Spleen (tissue), 7 donors: ENCODE measurements around the gene LCOR.

Source experiments
- POLR2A ChIP-seq, 3 donors: fragments of 450-650 bp; IDR thresholded peaks; one replicate each; pipeline ENCODE4 v1.5.1; 2017; ENCODE audit warnings: antibody characterized with exemption in 3 of 3, mild to moderate bottlenecking in 1 of 3
- TF ChIP-seq, protein P1 (sequence below), 11 experiments: fragments of 200-600 bp in 7 of 11; fragments of 450-650 bp in 4 of 11; sonication (generic) in 4 of 11; IDR thresholded peaks in 8 of 11; conservative IDR thresholded peaks in 3 of 11; 1 replicate in 7 of 11; 2 replicates in 4 of 11; pipeline versions ENCODE4 v1.4.0 to v1.8.0; 2016 to 2021; ENCODE audit warnings: antibody characterized with exemption in 11 of 11, inconsistent platforms in 4 of 11, mild to moderate bottlenecking in 1 of 11
- donor health status: DM: no; HTN: no; CAD: no; lungs with moderate emphysema.
- donor health status: DM: no; HTN: no; CAD: no.
- donor health status: DM: no; HTN: no; CAD: no.

DNA sequence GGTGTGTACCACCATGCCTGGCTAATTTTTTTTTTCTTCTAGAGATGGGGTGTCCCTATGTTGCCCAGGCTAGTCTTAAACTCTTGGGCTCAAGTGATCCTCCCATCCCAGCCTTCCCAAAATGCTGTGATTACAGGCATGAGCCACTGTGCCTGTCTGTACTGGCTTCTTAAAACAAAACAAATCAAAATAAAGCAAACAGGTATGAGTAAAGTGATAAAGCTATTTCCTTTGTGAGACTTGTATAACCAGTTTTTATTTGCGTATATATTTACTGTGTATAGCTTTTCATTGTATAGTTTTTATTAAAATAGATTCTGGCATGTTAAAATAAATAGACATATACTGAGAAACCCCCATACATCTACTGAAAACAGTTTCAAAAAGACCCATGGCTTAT is 14.3 kb downstream of the LCOR start:
- TF ChIP-seq, protein P1, sequence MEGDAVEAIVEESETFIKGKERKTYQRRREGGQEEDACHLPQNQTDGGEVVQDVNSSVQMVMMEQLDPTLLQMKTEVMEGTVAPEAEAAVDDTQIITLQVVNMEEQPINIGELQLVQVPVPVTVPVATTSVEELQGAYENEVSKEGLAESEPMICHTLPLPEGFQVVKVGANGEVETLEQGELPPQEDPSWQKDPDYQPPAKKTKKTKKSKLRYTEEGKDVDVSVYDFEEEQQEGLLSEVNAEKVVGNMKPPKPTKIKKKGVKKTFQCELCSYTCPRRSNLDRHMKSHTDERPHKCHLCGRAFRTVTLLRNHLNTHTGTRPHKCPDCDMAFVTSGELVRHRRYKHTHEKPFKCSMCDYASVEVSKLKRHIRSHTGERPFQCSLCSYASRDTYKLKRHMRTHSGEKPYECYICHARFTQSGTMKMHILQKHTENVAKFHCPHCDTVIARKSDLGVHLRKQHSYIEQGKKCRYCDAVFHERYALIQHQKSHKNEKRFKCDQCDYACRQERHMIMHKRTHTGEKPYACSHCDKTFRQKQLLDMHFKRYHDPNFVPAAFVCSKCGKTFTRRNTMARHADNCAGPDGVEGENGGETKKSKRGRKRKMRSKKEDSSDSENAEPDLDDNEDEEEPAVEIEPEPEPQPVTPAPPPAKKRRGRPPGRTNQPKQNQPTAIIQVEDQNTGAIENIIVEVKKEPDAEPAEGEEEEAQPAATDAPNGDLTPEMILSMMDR (IDR thresholded peaks at IDR 0.05 in 8 of 11, conservative IDR thresholded peaks at IDR 0.05 in 3 of 11): no peak
- TF ChIP-seq POLR2A (IDR thresholded peaks at IDR 0.05): no peak
